Stimulated activated CD4-positive, alpha-beta T cell treated with anti-CD3 and anti-CD28 coated beads, Interleukin-15, amount 100 ng/mL, for 1 hour (primary cell): ENCODE data around the gene ZNF709.
"Not testable (repeated sequence)": the region's sequence is repeated elsewhere in the genome, so short reads cannot be mapped to it uniquely, and the experiment has no call there.

Experiments used
- DNase-seq, 2 donors: peaks; one replicate each; pipeline ENCODE4 v3.0.0-alpha.2; 2020; ENCODE audit warnings: low read depth in 1 of 2, low spot score in 1 of 2

The ZNF709 gene

GRCh38 chr19:12453495-12453894, 31.1 kb downstream of the ZNF709 start:
- DNase-seq = no peak

DNA sequence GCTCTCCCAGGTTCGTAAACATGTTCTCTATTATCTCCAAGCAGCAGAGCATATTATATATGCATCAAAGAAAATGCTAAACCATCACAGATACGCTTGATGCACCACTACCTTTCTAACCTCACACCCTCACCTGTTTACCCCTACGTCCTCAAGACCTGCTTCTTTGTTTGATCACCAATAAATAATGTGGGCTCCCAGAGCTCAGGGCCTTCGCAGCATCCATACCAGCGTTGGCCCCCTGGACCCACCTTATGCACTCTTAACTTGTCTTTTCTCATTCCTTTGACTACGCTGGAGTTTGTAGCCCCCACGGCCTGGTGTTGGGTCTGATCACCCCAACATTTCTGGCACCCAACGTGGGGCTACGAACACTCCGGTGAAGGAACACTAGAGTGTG, 33.8 kb downstream of the ZNF709 start:
- DNase-seq = no peak

DNA sequence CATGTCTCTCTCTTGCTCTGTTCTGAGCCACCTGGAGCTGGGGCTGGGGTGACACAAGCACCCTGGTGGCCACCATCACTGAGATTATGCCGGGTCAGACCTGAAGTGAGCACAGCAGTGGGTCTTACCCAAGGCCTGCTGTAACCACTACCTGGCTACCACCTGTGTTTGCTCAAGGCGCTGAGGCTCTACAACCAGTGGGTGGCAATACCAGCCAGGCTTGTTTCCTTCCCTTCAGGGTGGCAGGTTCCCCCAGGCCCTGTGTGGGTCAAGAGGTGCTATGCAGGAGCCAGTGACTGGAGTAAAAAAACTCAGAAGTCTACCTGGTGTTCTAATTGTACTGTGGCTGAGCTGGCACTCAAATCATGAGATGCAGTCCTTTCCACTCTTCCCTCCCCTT, 35.8 kb downstream of the ZNF709 start:
- DNase-seq = no peak

- peak; percentile 98 to 99 for DNase-seq
Measured at GRCh38 chr19:12440541-12441316, 43.9 kb downstream of the ZNF709 start, which contains the start of gene ZNF443. Gene ZNF443 (minus strand): TSS chr19:12441021. CDS start chr19:12440914, 107 bp downstream.

DNA sequence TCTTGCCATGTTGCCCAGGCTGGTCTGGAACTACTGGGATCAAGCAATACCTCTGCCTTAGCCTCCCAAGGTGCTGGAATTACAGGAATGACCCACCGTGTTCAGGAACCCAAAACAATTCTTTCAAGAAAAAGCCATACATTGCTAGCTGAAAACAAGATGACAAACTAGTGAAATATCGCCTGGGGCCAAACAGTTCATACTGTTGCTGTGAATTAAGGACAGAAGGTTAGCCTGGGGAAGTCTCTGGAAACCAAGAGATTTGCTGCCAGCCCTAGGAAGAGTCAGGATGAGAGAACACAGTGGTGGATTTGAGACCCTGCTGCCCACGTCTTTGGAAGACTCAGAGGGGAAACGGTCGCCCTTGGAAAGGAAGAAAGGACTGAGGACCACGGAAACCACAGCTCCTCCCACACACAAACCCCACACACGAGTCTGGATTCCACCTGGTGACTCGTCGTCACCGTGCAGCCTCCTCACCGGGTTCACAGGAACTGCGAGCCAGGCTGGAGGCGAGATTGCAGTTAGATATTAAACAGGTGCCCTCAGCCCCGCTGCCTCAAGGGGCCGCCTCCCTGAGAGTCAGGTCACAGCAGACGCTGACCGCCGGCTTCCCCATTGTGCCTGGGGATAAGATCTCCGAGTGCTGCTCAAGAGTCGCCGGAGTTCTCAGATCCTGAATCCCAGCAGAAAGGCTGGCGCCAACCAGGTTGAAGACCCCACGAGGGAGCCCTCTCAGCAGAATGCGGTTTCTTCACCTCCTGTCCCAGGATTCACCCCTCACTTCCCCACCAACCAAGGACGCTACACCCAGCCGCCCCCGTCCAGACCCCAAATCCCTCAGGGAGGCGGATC, 44.7 kb downstream of the ZNF709 start:
- DNase-seq = peak in 1 of 2 donors; percentile 16

- DNase-seq = not testable (repeated sequence)
Measured at GRCh38 chr19:12430726-12431299, 53.8 kb downstream of the ZNF709 start.

DNA sequence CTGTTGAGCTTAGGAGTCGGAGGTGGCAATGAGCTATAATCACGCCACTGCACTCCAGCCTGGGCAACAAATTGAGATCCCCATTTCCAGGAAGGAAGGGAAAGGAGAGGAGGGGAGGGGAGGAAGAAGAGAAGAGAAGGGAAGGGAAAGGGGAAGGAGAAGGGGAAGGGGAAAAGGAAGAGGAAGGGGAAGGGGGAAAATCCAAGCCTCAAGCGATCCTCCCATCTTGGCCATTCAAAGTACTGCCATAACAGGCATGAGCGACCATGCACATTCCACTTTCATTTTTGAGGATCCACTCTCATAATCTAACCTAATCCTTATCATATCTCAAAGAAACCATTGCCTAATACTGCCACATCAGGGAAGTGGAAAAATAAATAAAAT, 58.7 kb downstream of the ZNF709 start:
- no peak for DNase-seq

- no peak for DNase-seq
Measured at GRCh38 chr19:12425236-12425887, 59.3 kb downstream of the ZNF709 start.

- DNase-seq = not testable (repeated sequence)
Measured at GRCh38 chr19:12417273-12417672, 67.3 kb downstream of the ZNF709 start.

DNA sequence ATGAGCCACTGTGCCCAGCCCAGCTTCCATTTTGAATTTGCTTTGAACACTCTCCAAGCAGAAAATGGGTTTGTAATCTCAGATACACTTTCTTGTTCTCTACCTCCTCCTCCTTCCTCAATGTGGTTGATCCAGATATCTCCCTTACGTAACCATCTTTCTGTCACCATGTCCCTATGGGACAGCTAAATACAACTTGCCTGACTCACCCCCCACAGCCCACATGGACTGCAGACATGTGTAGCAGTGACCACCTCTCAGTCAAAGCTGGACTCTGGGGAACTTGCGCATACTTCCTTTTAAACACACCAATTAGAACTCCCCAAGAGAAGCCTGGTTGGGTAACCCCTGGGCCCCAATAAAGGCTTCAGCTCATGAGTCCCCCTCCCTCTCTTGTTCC, 72.7 kb downstream of the ZNF709 start:
- no peak for DNase-seq
